HG02981 (cell line): ENCODE measurements around the gene COX17.

Experiments
- ATAC-seq: cut with Tn5 transposase; IDR thresholded peaks from one replicate; pipeline ENCODE4 v1.9.1; 2021; ENCODE audit warnings: mild to moderate bottlenecking, moderate library complexity; ENCODE audit not compliant: unreplicated experiment

Gene COX17

GRCh38 chr3:119647171-119647570, 30.0 kb downstream of the COX17 start:
- ATAC-seq, result no peak

DNA sequence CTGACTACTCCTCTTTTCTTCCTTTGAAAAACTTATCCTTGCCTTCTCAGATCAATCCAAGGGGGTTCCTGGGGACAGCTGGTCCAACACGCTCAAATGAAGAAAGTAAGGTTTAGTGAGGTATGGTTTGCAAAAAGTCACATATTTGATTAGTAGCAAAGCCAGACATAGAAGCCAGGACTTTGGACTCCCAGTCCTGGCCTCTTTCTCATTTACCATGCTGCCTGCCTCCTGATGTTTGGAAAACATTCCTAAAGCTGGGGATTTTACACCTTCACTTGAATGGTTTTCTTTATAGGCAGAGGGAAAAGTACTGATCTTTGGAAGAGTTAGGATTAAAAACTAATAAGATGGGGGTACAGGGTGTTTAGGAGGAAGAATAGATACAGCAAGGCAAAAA, 31.4 kb downstream of the COX17 start:
- no peak for ATAC-seq

GRCh38 chr3:119644481-119644880, 32.7 kb downstream of the COX17 start:
- ATAC-seq, result no peak

DNA sequence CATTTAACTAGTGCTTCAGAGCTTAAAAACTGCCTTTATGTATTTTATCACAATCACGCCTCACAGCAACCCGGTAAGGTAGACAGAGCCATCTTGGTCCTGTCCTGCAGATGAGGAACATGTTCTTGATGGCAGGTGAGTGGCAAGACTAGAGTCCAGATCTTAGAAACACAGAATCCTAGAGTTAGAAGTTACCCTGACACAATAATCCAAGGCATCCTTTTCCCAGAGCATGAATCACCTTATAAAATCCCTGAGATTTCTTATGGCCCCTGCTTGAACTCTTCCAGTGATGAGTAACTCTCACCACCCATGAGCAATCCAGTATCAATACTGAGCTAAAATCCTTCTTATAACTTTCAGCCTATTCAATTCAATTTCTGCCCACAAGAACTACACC, 33.7 kb downstream of the COX17 start:
- ATAC-seq, result no peak

GRCh38 chr3:119642746-119643473, 34.3 kb downstream of the COX17 start:
- ATAC-seq, result no peak

DNA sequence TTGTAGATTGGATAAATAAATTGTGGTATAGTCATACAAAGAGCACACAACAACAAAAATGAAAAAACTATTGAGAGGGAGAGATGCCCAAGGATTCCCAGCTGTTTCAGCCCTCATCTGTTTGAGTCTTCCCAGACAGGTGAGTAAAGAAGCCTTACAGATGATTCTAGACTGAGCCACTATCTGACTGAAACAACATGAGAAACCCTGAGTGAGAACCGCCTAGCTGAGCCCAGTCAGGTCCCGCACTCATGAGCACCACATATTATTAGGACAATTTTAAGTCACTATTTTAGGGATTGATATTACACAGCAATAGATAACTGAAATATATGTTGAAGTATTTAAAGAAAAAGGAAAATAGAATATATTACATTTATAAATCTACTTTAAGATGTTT, 35.8 kb downstream of the COX17 start:
- no peak for ATAC-seq

- ATAC-seq, result no peak
Measured at GRCh38 chr3:119639494-119640350, 37.5 kb downstream of the COX17 start.

DNA sequence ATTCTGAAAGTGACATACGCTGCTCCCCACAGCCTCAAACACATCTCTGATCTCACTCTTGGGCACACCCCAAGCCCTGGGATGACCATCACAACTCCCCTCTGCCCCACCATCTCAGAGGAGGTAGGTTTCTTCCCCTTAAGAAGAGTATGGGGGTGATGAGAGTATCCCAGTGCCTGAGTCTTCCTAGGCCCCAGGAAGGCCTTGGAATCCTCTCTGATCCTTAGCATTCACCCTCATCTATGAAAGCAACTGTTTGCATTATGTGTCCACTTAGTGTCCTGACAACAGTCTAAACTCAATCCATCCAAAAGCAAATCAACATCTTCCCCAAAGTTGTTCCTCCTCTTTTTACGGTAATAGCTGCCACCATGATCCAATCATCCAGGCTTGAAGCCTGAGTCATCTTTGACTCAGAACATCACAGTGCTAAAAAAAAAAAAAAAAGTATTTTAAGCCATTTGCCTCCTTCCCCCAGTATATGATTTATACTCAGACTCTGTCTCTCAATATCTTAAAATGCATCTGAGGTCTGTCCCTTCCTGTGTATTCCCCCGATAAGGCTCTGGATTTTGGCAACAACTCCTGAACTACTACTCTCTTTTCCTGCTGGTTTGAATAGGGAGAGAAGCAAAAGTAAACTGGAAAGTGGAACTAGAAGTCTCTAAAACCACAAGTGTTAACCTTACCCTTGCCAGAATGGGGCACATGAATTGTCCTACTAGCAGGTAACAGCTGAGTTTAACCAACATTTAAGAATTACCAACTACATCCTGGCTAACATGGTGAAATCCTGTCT, 39.3 kb downstream of the COX17 start:
- ATAC-seq, result peak; percentile 32

- ATAC-seq, result no peak
Measured at GRCh38 chr3:119636891-119637611, 40.2 kb downstream of the COX17 start.

DNA sequence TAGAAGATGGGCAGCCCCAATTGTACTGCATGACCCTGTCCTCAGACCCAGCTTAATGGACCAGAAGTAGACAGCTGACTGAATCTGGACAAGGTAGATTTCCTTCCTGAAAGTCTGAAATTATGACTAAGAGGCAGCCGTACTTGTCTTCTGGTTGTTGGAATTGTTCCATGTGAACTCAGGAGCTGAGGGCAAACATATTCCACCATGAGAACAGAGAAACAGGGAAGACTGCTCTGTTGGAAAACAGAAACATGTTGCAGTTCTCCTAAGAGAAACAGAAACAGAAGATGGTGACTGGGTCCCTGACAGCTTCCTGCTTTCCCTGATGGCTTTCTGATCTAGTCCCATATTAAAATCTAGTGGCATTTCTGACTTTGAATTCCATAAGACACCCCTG, 41.0 kb downstream of the COX17 start:
- no peak for ATAC-seq

DNA sequence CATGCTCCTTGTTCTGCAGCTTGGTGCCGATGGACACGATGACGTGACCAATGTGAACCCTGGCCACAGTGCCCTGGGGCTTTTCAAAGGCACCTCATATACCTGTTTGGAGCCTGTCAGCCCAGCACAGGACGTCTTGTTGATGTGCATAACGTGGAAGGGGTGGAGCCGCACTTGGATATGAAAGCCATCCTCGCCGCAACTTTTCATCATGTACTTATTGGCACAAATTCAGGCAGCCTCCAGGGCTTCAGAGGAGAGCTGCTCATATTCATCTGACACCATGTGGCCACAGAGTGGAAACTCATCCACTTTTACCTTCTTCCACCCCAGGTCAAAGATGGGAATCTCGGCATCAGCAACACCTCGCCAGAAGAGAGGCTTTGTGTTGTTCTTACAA, 41.5 kb downstream of the COX17 start:
- no peak for ATAC-seq

GRCh38 chr3:119632829-119633228, 44.4 kb downstream of the COX17 start:
- ATAC-seq, result no peak

DNA sequence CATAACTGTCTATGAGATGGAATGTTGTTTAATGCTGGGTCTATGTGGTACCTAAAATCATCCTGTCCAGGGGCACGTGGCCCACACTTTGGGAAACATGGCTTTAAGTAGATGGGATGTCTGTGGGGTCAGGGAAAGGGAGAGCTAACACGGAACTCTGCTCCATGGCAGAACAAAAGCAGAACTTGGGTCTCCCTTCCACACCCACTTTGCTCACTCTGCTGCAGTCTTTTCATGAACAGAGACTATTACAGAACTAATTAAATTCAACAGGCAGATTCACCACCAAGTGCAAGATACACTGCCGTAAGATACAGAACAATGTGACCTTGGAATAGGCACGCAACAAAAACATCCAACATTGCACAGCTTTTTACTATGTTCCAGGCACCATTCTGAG, 45.0 kb downstream of the COX17 start:
- ATAC-seq, result no peak

- ATAC-seq, result no peak
Measured at GRCh38 chr3:119631516-119631915, 45.7 kb downstream of the COX17 start.

GRCh38 chr3:119630880-119631329, 46.3 kb downstream of the COX17 start:
- ATAC-seq, result no peak

DNA sequence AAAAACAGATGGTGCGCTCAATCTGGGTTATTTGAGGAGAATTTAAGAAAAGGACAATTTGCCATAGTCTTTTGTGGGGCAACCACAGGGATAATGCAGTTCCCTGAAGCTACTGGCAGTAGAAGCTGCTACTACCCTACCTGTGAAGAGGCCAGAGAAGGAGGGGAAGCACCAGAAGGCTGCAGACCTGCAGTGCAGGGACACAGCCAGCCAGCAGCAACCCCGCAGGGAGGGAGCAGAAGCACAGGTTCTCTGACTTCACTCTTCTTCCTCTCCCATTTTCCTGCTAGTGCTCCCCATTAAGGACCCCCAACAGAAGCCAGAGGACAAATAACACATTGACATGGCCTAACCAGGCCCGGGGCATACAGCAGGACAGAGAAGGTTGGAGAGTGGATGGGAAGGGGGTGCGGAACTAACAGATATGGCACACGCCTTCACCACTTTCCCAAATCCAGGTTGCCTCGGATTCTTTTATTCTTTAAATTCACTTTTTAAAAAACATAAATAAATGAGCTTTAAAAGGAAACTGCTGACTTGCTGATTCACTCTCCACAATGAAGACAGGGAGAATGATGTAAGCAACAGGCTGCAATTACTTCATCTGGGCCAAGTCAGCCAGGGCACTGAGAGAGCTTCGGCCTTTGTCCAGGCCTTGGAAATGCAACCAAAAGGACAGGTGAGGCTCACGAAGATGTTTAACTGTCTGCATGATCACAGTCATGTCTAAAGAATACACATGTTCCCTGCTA, 46.9 kb downstream of the COX17 start:
- ATAC-seq, result no peak

GRCh38 chr3:119628816-119629445, 48.3 kb downstream of the COX17 start:
- peak; percentile 28 for ATAC-seq

- ATAC-seq, result peak; percentile 53
Measured at GRCh38 chr3:119628390-119628789, 48.8 kb downstream of the COX17 start.

DNA sequence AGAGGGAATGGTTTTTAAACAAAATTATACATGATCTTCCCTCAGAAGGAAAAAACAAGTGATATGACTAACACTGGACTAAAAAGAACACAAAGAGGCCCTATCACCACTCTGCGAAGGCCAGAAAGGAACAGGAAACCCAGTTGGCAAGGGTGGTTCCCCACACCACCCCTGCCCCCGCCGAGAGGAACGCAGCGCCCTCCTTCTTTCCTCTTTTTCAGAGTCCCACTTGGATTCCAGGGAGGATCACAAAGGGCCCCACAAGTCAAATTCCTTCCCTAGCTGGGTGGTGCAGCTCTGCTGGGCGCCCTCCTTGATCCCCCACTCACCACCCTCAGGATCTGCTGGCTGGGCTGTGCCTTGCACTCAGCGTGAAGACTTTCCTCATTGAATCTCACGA, 49.7 kb downstream of the COX17 start:
- no peak for ATAC-seq

DNA sequence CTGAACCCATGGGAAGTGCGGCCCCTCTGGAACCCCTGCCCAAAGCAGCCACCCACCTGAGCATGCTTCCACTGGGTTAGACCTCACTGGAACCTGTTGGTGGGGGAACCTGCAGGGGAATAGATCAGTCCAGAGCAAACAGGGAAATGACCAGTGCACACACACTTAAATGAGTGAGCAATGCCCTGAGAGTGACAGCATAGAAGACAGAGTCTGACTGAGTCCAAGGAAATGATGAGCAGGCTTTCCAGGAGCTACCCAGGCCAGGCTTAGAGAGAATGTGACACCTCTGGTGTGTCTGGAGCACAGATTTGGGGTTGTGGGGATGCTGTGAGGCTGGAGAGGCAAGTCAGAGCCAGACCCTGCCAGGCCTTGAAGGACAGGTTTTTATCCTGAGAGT, 51.0 kb downstream of the COX17 start:
- no peak for ATAC-seq
